WTC11 (cell line): ENCODE measurements around the gene SERPINA6. TPM values are rescaled to one million over a fixed set of nuclear protein-coding genes. Genes with fewer than 3 reads are reported as not detected.

ENCODE experiments used
- ATAC-seq: fragments of 200-7000 bp; cut with Tn5 transposase; 2 replicates; pipeline ENCODE4 v1.10.0; 2021; ENCODE audit warnings: mild to moderate bottlenecking, moderate library complexity
- CTCF ChIA-PET: fragments of 300-600 bp; sonication (Branson Sonifier 250); formaldehyde crosslinking; loops from one replicate; lab custom pipeline; 2021; ENCODE audit warnings: antibody characterized with exemption; lab: Charles Lee
- POLR2A ChIA-PET: fragments of 350-600 bp; sonication (Branson Sonifier 250); formaldehyde crosslinking; loops from one replicate; lab custom pipeline; 2021; ENCODE audit warnings: antibody characterized with exemption; lab: Charles Lee
- DNase-seq: peaks from one replicate; pipeline ENCODE4 v3.0.0; 2021; ENCODE audit warnings: low spot score
- H3K27ac Mint-ChIP-seq: 2 replicates; pipeline ENCODE4 v1.8.0; 2021; ENCODE audit warnings: mixed read lengths
- H3K27me3 Mint-ChIP-seq: 2 replicates; pipeline ENCODE4 v1.8.0; 2021; ENCODE audit warnings: low read depth, mild to moderate bottlenecking, moderate library complexity, mixed read lengths
- H3K36me3 Mint-ChIP-seq: 2 replicates; pipeline ENCODE4 v1.8.0; 2021; ENCODE audit warnings: mixed read lengths
- H3K4me1 Mint-ChIP-seq: 2 replicates; pipeline ENCODE4 v1.8.0; 2022; ENCODE audit warnings: mixed read lengths
- H3K4me3 Mint-ChIP-seq: 2 replicates; pipeline ENCODE4 v1.8.0; 2021; ENCODE audit warnings: mild to moderate bottlenecking, moderate library complexity, mixed read lengths
- H3K9me3 Mint-ChIP-seq: 2 replicates; pipeline ENCODE4 v1.8.0; 2021; ENCODE audit warnings: mixed read lengths
- ELF4 ChIP-seq: sonication (generic); formaldehyde crosslinking; IDR thresholded peaks from 2 replicates; pipeline ENCODE4 v1.8.1; 2022; ENCODE audit warnings: low read depth, mild to moderate bottlenecking, moderate library complexity, missing genetic modification reagents
- FOXK1 ChIP-seq: sonication (generic); formaldehyde crosslinking; IDR thresholded peaks from 2 replicates; pipeline ENCODE4 v1.8.0; 2022; ENCODE audit warnings: mild to moderate bottlenecking, moderate library complexity, missing genetic modification reagents
- HMGA2 ChIP-seq: fragments of 250-450 bp; sonication (Bioruptor Pico); IDR thresholded peaks from 2 replicates; pipeline ENCODE4 v1.4.0; 2021; ENCODE audit warnings: mild to moderate bottlenecking, moderate library complexity
- JAZF1 ChIP-seq: fragments of 250-450 bp; sonication (Bioruptor Pico); IDR thresholded peaks from 2 replicates; pipeline ENCODE4 v1.9.0; 2021; ENCODE audit warnings: moderate library complexity, mild to moderate bottlenecking, inconsistent platforms
- JUN ChIP-seq: sonication (generic); formaldehyde crosslinking; IDR thresholded peaks from 2 replicates; pipeline ENCODE4 v1.8.0; 2023; ENCODE audit warnings: mild to moderate bottlenecking, missing genetic modification reagents
- KAT7 ChIP-seq: sonication (generic); formaldehyde crosslinking; IDR thresholded peaks from 2 replicates; pipeline ENCODE4 v1.8.1; 2023; ENCODE audit warnings: missing genetic modification reagents, mild to moderate bottlenecking, borderline replicate concordance
- MXD4 ChIP-seq: fragments of 250-450 bp; sonication (Bioruptor Pico); IDR thresholded peaks from 2 replicates; pipeline ENCODE4 v1.8.0; 2021; ENCODE audit warnings: mild to moderate bottlenecking, moderate library complexity, borderline replicate concordance
- NFATC4 ChIP-seq: fragments of 250-450 bp; sonication (Bioruptor Pico); IDR thresholded peaks from 2 replicates; pipeline ENCODE4 v1.9.0; 2021; ENCODE audit warnings: mild to moderate bottlenecking
- NFE2L1 ChIP-seq: sonication (generic); formaldehyde crosslinking; IDR thresholded peaks from 2 replicates; pipeline ENCODE4 v1.8.1; 2023; ENCODE audit warnings: missing genetic modification reagents
- TCF7 ChIP-seq: sonication (generic); formaldehyde crosslinking; IDR thresholded peaks from 2 replicates; pipeline ENCODE4 v1.8.0; 2022; ENCODE audit warnings: mild to moderate bottlenecking, low read depth, missing genetic modification reagents, moderate library complexity
- TEAD1 ChIP-seq: sonication (generic); formaldehyde crosslinking; IDR thresholded peaks from 2 replicates; pipeline ENCODE4 v1.8.0; 2022; ENCODE audit warnings: mild to moderate bottlenecking, missing genetic modification reagents
- ZBTB21 ChIP-seq: sonication (generic); formaldehyde crosslinking; IDR thresholded peaks from 2 replicates; pipeline ENCODE4 v1.8.1; 2023; ENCODE audit warnings: mild to moderate bottlenecking, missing genetic modification reagents, borderline replicate concordance
- ZBTB43 ChIP-seq: sonication (generic); formaldehyde crosslinking; IDR thresholded peaks from 2 replicates; pipeline ENCODE4 v1.8.1; 2023; ENCODE audit warnings: mild to moderate bottlenecking, missing genetic modification reagents
- ZNF263 ChIP-seq: sonication (generic); formaldehyde crosslinking; IDR thresholded peaks from 2 replicates; pipeline ENCODE4 v1.8.1; 2022; ENCODE audit warnings: low read depth, mild to moderate bottlenecking, moderate library complexity, missing genetic modification reagents
- ZNF416 ChIP-seq: fragments of 250-450 bp; sonication (Bioruptor Pico); IDR thresholded peaks from 2 replicates; pipeline ENCODE4 v1.9.0; 2021; ENCODE audit warnings: mild to moderate bottlenecking, inconsistent platforms
- ZNF423 ChIP-seq: fragments of 250-450 bp; sonication (Bioruptor Pico); IDR thresholded peaks from 2 replicates; pipeline ENCODE4 v2.1.2; 2022; ENCODE audit warnings: mild to moderate bottlenecking, moderate library complexity
- total RNA-seq: library from RNA; stranded (reverse); gene quantifications from 3 replicates; pipeline ENCODE4 v1.2.3, GENCODE V29; 2021
- TF ChIP-seq, protein P1 (sequence below): sonication (generic); formaldehyde crosslinking; IDR thresholded peaks from 2 replicates; pipeline ENCODE4 v1.8.0; 2023; ENCODE audit warnings: missing genetic modification reagents
- TF ChIP-seq, protein P2 (sequence below): fragments of 200-600 bp; IDR thresholded peaks from 2 replicates; pipeline ENCODE4 v1.8.0; 2022; ENCODE audit warnings: antibody characterized with exemption
- TF ChIP-seq, protein P3 (sequence below): fragments of 250-450 bp; sonication (Bioruptor Pico); IDR thresholded peaks from 2 replicates; pipeline ENCODE4 v1.8.0; 2021; ENCODE audit warnings: mild to moderate bottlenecking
- TF ChIP-seq, protein P4 (sequence below): sonication (generic); formaldehyde crosslinking; IDR thresholded peaks from 2 replicates; pipeline ENCODE4 v1.8.0; 2023; ENCODE audit warnings: missing genetic modification reagents, mild to moderate bottlenecking, borderline replicate concordance
- TF ChIP-seq, protein P5 (sequence below): sonication (generic); formaldehyde crosslinking; IDR thresholded peaks from 2 replicates; pipeline ENCODE4 v1.8.1; 2023; ENCODE audit warnings: mild to moderate bottlenecking, missing genetic modification reagents

Gene SERPINA6
- total RNA-seq, 1 experiment from 2014 or later, result 0.15 TPM

DNA sequence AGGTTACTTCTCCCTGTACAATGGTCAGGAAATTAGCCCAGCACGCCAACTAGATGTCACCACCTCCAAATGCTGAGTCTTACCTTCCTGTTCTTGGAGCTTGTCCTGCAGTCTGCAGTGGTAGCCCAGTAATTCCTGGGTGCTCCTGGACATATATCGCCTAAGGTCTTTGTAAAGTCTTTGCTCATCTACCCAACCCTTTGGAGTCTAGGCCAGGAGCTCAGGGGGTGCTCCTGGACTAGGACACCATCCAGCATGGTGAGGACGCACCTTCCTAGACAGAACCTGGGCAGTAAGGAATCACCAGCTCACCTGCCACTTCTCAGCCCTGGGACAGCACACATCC is 30.6 kb downstream of the SERPINA6 start (continued):
- TF ChIP-seq, protein P1, sequence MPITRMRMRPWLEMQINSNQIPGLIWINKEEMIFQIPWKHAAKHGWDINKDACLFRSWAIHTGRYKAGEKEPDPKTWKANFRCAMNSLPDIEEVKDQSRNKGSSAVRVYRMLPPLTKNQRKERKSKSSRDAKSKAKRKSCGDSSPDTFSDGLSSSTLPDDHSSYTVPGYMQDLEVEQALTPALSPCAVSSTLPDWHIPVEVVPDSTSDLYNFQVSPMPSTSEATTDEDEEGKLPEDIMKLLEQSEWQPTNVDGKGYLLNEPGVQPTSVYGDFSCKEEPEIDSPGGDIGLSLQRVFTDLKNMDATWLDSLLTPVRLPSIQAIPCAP (CRISPR knock-in tag), result no peak
- TF ChIP-seq MXD4 (CRISPR knock-in tag) (no peak), FOXK1 (CRISPR knock-in tag) (no peak), ZBTB21 (CRISPR knock-in tag) (no peak), JUN (CRISPR knock-in tag) (no peak)

DNA sequence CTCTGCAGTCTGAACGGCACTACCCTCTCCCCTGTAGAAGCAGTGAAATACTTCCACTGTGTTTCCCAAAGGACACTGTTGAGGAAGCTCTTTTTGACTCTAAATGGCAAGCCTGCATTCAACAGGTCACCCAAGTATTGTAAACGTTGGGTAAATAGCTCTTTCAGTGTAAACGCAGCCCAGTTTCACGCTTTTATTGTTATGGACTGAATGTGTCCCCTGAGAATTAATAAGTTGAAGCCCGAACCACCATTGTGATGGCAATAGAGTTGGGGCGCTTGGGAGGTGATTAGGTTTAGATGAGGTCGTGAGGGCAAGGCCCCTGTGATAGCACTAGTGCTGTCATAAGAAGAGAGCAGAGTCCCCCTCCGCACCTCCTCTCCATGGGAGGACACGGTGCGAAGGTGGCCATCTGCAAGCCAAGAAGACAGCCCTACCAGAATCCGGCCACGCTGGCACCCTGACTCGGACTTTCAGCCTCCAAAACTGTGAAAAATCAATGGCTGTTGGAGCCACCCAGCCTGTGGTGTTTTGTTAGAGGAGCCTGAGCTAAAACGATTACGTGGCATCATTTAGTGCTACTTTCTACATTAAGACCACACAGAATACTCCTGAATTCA is 31.1 kb downstream of the SERPINA6 start:
- POLR2A ChIA-PET, result no interaction called here
- peaks cover 6% of the 10 kb centered on the region for H3K9me3 Mint-ChIP-seq
- no peak for DNase-seq
- TF ChIP-seq TEAD1 (CRISPR knock-in tag), result no peak
- no peak for TF ChIP-seq KAT7 (CRISPR knock-in tag)
- TF ChIP-seq NFE2L1 (CRISPR knock-in tag), result no peak
- TF ChIP-seq HMGA2 (CRISPR knock-in tag), result no peak
- TF ChIP-seq ZNF263 (CRISPR knock-in tag), result no peak
- no peak for TF ChIP-seq JUN (CRISPR knock-in tag)
- TF ChIP-seq, protein P2, sequence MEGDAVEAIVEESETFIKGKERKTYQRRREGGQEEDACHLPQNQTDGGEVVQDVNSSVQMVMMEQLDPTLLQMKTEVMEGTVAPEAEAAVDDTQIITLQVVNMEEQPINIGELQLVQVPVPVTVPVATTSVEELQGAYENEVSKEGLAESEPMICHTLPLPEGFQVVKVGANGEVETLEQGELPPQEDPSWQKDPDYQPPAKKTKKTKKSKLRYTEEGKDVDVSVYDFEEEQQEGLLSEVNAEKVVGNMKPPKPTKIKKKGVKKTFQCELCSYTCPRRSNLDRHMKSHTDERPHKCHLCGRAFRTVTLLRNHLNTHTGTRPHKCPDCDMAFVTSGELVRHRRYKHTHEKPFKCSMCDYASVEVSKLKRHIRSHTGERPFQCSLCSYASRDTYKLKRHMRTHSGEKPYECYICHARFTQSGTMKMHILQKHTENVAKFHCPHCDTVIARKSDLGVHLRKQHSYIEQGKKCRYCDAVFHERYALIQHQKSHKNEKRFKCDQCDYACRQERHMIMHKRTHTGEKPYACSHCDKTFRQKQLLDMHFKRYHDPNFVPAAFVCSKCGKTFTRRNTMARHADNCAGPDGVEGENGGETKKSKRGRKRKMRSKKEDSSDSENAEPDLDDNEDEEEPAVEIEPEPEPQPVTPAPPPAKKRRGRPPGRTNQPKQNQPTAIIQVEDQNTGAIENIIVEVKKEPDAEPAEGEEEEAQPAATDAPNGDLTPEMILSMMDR, result no peak
- TF ChIP-seq ZNF423 (CRISPR knock-in tag), result no peak
- TF ChIP-seq MXD4 (CRISPR knock-in tag), result no peak
- TF ChIP-seq TCF7 (CRISPR knock-in tag), result no peak
- TF ChIP-seq ZNF416 (CRISPR knock-in tag), result no peak
- no peak for TF ChIP-seq NFATC4 (CRISPR knock-in tag)
- TF ChIP-seq, protein P3, sequence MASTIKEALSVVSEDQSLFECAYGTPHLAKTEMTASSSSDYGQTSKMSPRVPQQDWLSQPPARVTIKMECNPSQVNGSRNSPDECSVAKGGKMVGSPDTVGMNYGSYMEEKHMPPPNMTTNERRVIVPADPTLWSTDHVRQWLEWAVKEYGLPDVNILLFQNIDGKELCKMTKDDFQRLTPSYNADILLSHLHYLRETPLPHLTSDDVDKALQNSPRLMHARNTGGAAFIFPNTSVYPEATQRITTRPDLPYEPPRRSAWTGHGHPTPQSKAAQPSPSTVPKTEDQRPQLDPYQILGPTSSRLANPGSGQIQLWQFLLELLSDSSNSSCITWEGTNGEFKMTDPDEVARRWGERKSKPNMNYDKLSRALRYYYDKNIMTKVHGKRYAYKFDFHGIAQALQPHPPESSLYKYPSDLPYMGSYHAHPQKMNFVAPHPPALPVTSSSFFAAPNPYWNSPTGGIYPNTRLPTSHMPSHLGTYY, result no peak
- no peak for TF ChIP-seq ELF4
- TF ChIP-seq, protein P4, sequence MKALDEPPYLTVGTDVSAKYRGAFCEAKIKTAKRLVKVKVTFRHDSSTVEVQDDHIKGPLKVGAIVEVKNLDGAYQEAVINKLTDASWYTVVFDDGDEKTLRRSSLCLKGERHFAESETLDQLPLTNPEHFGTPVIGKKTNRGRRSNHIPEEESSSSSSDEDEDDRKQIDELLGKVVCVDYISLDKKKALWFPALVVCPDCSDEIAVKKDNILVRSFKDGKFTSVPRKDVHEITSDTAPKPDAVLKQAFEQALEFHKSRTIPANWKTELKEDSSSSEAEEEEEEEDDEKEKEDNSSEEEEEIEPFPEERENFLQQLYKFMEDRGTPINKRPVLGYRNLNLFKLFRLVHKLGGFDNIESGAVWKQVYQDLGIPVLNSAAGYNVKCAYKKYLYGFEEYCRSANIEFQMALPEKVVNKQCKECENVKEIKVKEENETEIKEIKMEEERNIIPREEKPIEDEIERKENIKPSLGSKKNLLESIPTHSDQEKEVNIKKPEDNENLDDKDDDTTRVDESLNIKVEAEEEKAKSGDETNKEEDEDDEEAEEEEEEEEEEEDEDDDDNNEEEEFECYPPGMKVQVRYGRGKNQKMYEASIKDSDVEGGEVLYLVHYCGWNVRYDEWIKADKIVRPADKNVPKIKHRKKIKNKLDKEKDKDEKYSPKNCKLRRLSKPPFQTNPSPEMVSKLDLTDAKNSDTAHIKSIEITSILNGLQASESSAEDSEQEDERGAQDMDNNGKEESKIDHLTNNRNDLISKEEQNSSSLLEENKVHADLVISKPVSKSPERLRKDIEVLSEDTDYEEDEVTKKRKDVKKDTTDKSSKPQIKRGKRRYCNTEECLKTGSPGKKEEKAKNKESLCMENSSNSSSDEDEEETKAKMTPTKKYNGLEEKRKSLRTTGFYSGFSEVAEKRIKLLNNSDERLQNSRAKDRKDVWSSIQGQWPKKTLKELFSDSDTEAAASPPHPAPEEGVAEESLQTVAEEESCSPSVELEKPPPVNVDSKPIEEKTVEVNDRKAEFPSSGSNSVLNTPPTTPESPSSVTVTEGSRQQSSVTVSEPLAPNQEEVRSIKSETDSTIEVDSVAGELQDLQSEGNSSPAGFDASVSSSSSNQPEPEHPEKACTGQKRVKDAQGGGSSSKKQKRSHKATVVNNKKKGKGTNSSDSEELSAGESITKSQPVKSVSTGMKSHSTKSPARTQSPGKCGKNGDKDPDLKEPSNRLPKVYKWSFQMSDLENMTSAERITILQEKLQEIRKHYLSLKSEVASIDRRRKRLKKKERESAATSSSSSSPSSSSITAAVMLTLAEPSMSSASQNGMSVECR (CRISPR knock-in tag), result no peak
- TF ChIP-seq, protein P5, sequence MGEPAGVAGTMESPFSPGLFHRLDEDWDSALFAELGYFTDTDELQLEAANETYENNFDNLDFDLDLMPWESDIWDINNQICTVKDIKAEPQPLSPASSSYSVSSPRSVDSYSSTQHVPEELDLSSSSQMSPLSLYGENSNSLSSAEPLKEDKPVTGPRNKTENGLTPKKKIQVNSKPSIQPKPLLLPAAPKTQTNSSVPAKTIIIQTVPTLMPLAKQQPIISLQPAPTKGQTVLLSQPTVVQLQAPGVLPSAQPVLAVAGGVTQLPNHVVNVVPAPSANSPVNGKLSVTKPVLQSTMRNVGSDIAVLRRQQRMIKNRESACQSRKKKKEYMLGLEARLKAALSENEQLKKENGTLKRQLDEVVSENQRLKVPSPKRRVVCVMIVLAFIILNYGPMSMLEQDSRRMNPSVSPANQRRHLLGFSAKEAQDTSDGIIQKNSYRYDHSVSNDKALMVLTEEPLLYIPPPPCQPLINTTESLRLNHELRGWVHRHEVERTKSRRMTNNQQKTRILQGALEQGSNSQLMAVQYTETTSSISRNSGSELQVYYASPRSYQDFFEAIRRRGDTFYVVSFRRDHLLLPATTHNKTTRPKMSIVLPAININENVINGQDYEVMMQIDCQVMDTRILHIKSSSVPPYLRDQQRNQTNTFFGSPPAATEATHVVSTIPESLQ (CRISPR knock-in tag), result no peak
- no peak for TF ChIP-seq FOXK1 (CRISPR knock-in tag)
- no peak for TF ChIP-seq ZBTB43 (CRISPR knock-in tag)
- no peak for TF ChIP-seq JAZF1 (CRISPR knock-in tag)
- TF ChIP-seq, all 79 proteins: peak for 0
- ATAC-seq, result no peak
- H3K4me3 Mint-ChIP-seq, result no peak overlapping the region
- CTCF ChIA-PET, result no interaction called here
- H3K36me3 Mint-ChIP-seq, result no peaks in the 10 kb centered on the region
- H3K27me3 Mint-ChIP-seq, result no peaks in the 10 kb centered on the region
- 0 out of 2 replicates have a peak, but pooled peaks cover 3% of the 10 kb centered on the region for H3K4me1 Mint-ChIP-seq
- H3K27ac Mint-ChIP-seq, result no peak overlapping the region
